ENCODE data around the gene C14orf93. TPM values are rescaled to one million over a fixed set of nuclear protein-coding genes. Genes with fewer than 3 reads are reported as not detected.

The C14orf93 gene
- total and polyA plus RNA-seq, 9 of the 15 experiments (the other 6 are each of a cell fraction or from before 2014, with no cell fraction given): 2.2 to 22.4 (median 16.1) TPM

DNA sequence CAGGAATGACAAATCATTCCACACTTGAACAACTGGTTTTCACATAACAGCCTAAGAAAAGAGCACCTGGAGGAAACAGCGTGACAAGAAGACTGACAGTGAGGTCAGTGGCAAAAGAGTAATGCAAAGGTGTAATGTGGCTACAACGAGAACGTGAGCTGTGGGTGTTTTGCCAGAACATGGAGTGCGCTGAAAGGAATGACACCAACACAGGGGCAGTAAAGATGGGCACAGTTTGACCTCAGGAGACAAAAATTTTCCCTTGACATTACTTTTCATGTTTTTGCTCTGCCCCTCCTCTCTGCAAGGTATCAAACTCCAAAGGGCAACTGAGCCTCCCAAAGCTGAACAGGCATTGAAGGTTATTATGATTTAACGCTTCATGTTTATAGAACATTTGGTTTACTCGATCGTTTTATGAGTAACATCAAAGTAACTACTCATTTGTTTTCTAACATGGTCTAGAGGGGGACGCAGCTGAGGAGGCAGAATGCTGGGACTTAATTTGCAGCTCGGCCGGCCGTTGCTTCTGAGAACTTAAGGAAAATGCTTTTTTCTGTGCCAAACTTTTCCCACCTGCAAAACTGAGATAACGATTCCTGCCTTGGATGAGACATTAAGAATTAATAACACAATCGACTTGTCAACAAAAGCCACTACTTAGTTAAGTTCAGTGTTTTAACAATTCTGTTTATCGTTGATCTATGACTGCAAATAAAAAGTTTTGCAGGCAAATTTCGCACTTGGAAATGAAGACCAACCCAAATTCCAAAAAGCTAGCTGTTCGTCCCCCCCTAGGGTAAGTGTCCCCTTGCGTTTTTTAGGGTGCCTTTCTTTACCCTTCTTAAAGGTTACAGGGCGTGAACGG lies 54.0 kb downstream of the C14orf93 start (continued):
- TF ChIP-seq, protein P1, sequence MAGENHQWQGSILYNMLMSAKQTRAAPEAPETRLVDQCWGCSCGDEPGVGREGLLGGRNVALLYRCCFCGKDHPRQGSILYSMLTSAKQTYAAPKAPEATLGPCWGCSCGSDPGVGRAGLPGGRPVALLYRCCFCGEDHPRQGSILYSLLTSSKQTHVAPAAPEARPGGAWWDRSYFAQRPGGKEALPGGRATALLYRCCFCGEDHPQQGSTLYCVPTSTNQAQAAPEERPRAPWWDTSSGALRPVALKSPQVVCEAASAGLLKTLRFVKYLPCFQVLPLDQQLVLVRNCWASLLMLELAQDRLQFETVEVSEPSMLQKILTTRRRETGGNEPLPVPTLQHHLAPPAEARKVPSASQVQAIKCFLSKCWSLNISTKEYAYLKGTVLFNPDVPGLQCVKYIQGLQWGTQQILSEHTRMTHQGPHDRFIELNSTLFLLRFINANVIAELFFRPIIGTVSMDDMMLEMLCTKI (IDR thresholded peaks at IDR 0.05; ENCODE audit: partially characterized antibody): no peak
- TF ChIP-seq FOXA3 (CRISPR knock-in tag; conservative IDR thresholded peaks at IDR 0.05 in 1 of 2, IDR thresholded peaks at IDR 0.05 in 1 of 2) (no peak), SRF (CRISPR knock-in tag; IDR thresholded peaks at IDR 0.05) (no peak), GTF2A2 (tag; IDR thresholded peaks at IDR 0.05) (no peak), SMARCA4 (IDR thresholded peaks at IDR 0.05) (0 out of 2 replicates have a peak, but pooled peaks have one; percentile 14), HIVEP1 (CRISPR knock-in tag; IDR thresholded peaks at IDR 0.05) (no peak), NEUROD1 (IDR thresholded peaks at IDR 0.05; ENCODE audit: borderline replicate concordance, low read depth, low read length, partially characterized antibody) (peak; percentile 15), ARID1B (IDR thresholded peaks at IDR 0.05) (peak; percentile 55), RBM25 (IDR thresholded peaks at IDR 0.05; ENCODE audit: low read depth, low read length, severe bottlenecking) (no peak), HNRNPK (IDR thresholded peaks at IDR 0.05; ENCODE audit: low read depth, low read length, poor library complexity, severe bottlenecking) (no peak), DACH1 (IDR thresholded peaks at IDR 0.05; ENCODE audit: partially characterized antibody) (peak; percentile 41), CBFA2T2 (conservative IDR thresholded peaks at IDR 0.05) (no peak), SMARCB1 (IDR thresholded peaks at IDR 0.05; ENCODE audit: insufficient read length, low read depth) (no peak), HMG20A (CRISPR knock-in tag; conservative IDR thresholded peaks at IDR 0.05) (no peak)
- TF ChIP-seq, protein P2, sequence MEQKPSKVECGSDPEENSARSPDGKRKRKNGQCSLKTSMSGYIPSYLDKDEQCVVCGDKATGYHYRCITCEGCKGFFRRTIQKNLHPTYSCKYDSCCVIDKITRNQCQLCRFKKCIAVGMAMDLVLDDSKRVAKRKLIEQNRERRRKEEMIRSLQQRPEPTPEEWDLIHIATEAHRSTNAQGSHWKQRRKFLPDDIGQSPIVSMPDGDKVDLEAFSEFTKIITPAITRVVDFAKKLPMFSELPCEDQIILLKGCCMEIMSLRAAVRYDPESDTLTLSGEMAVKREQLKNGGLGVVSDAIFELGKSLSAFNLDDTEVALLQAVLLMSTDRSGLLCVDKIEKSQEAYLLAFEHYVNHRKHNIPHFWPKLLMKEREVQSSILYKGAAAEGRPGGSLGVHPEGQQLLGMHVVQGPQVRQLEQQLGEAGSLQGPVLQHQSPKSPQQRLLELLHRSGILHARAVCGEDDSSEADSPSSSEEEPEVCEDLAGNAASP (IDR thresholded peaks at IDR 0.05): no peak
- TF ChIP-seq, protein P3, sequence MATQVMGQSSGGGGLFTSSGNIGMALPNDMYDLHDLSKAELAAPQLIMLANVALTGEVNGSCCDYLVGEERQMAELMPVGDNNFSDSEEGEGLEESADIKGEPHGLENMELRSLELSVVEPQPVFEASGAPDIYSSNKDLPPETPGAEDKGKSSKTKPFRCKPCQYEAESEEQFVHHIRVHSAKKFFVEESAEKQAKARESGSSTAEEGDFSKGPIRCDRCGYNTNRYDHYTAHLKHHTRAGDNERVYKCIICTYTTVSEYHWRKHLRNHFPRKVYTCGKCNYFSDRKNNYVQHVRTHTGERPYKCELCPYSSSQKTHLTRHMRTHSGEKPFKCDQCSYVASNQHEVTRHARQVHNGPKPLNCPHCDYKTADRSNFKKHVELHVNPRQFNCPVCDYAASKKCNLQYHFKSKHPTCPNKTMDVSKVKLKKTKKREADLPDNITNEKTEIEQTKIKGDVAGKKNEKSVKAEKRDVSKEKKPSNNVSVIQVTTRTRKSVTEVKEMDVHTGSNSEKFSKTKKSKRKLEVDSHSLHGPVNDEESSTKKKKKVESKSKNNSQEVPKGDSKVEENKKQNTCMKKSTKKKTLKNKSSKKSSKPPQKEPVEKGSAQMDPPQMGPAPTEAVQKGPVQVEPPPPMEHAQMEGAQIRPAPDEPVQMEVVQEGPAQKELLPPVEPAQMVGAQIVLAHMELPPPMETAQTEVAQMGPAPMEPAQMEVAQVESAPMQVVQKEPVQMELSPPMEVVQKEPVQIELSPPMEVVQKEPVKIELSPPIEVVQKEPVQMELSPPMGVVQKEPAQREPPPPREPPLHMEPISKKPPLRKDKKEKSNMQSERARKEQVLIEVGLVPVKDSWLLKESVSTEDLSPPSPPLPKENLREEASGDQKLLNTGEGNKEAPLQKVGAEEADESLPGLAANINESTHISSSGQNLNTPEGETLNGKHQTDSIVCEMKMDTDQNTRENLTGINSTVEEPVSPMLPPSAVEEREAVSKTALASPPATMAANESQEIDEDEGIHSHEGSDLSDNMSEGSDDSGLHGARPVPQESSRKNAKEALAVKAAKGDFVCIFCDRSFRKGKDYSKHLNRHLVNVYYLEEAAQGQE (IDR thresholded peaks at IDR 0.05; ENCODE audit: borderline replicate concordance): no peak
- TF ChIP-seq, protein P3 (CRISPR knock-in tag; IDR thresholded peaks at IDR 0.05; ENCODE audit: low read depth): no peak
